Epithelial cell of esophagus (primary cell): ENCODE measurements around the gene SERPIND1.

Experiments
- DNase-seq: peaks from one replicate; pipeline ENCODE4 v3.0.0; 2010; ENCODE audit warnings: low read depth
- H3K4me3 ChIP-seq: 2 replicates; pipeline ENCODE4 v1.5.1; 2011; ENCODE audit warnings: mild to moderate bottlenecking, low read length, control low read depth
- CTCF ChIP-seq: IDR thresholded peaks from 2 replicates; pipeline ENCODE4 v1.5.1; 2011; ENCODE audit warnings: low read depth, mild to moderate bottlenecking, low read length, control low read depth, inconsistent platforms; ENCODE audit not compliant: insufficient read depth; ENCODE audit errors: missing control alignments

SERPIND1 gene

GRCh38 chr22:20750461-20751184 lies 23.3 kb upstream of the SERPIND1 start:
- peak; percentile 90 for DNase-seq
- H3K4me3 ChIP-seq = no peak overlapping the region
- TF ChIP-seq CTCF = no peak

GRCh38 chr22:20751185-20751851 lies 22.6 kb upstream of the SERPIND1 start:
- no peak for DNase-seq
- no peak for TF ChIP-seq CTCF

GRCh38 chr22:20752104-20752741 lies 21.7 kb upstream of the SERPIND1 start:
- no peak overlapping the region for H3K4me3 ChIP-seq
- no peak for TF ChIP-seq CTCF
- DNase-seq = no peak

More at GRCh38 chr22:20751185-20751851, 22.6 kb upstream of the SERPIND1 start:
- H3K4me3 ChIP-seq = no peak overlapping the region

- no peak for DNase-seq
- no peak overlapping the region for H3K4me3 ChIP-seq
- TF ChIP-seq CTCF = no peak
Observed at GRCh38 chr22:20752873-20753272, 21.0 kb upstream of the SERPIND1 start.

- DNase-seq = no peak
- H3K4me3 ChIP-seq = no peak overlapping the region
- no peak for TF ChIP-seq CTCF
Observed at GRCh38 chr22:20756846-20757245, 17.1 kb upstream of the SERPIND1 start.

GRCh38 chr22:20758688-20759087 lies 15.2 kb upstream of the SERPIND1 start:
- TF ChIP-seq CTCF = no peak
- DNase-seq = no peak
- no peak overlapping the region for H3K4me3 ChIP-seq
